A549 (cell line): ENCODE results near the gene ABCA2. TPM values are rescaled to one million over a fixed set of nuclear protein-coding genes. Genes with fewer than 3 reads are reported as not detected.

Experiments used
- ATOH8 ChIP-seq: fragments of 250-450 bp; sonication (Bioruptor Pico); IDR thresholded peaks from 2 replicates; pipeline ENCODE4 v1.5.0; 2020; ENCODE audit warnings: low read depth, mild to moderate bottlenecking, moderate library complexity
- CBX2 ChIP-seq: fragments of 200-600 bp; sonication (generic); IDR thresholded peaks from 2 replicates; pipeline ENCODE4 v1.6.1; 2016; ENCODE audit warnings: low read depth, mild to moderate bottlenecking, borderline replicate concordance
- CBX8 ChIP-seq: fragments of 200-600 bp; sonication (generic); IDR thresholded peaks from 2 replicates; pipeline ENCODE4 v1.6.1; 2016
- CHD2 ChIP-seq: fragments of 150-350 bp; IDR thresholded peaks from 2 replicates; pipeline ENCODE4 v1.6.1; 2014; ENCODE audit warnings: low read length; ENCODE audit not compliant: partially characterized antibody
- CTCF ChIP-seq: fragments of >200 bp; sonication (Bioruptor Twin); formaldehyde crosslinking; IDR thresholded peaks from 3 replicates; pipeline ENCODE4 v1.5.1; 2016
- EHF ChIP-seq: fragments of 250-450 bp; sonication (Bioruptor Pico); IDR thresholded peaks from 2 replicates; pipeline ENCODE4 v1.5.0; 2020; ENCODE audit warnings: mild to moderate bottlenecking
- ELK1 ChIP-seq: fragments of 150-350 bp; IDR thresholded peaks from 2 replicates; pipeline ENCODE4 v1.6.1; 2014; ENCODE audit warnings: low read depth, mild to moderate bottlenecking, low read length
- EP300 ChIP-seq, 2 experiments: fragments of >200 bp; sonication (Bioruptor Twin); formaldehyde crosslinking; IDR thresholded peaks; 2 replicates in 1 of 2; 3 replicates in 1 of 2; pipeline ENCODE4 v1.6.1; 2016 to 2017
- FOSL2 ChIP-seq, 2 experiments: fragments of 450-650 bp in 1 of 2; fragments of >200 bp in 1 of 2; sonication (Bioruptor Twin) in 1 of 2; formaldehyde crosslinking; IDR thresholded peaks; 2 replicates each; pipeline versions ENCODE4 v1.5.0 to v1.6.1; 2016 to 2020; ENCODE audit warnings: mild to moderate bottlenecking in 1 of 2, moderate library complexity in 1 of 2
- HES2 ChIP-seq: fragments of >200 bp; sonication (Bioruptor Twin); formaldehyde crosslinking; IDR thresholded peaks from 2 replicates; pipeline ENCODE4 v1.6.1; 2016
- HMGXB4 ChIP-seq: fragments of 250-450 bp; sonication (Bioruptor Pico); IDR thresholded peaks from 2 replicates; pipeline ENCODE4 v1.5.0; 2021; ENCODE audit warnings: mild to moderate bottlenecking, moderate library complexity, borderline replicate concordance
- HOXA7 ChIP-seq: fragments of 250-450 bp; sonication (Bioruptor Pico); IDR thresholded peaks from 2 replicates; pipeline ENCODE4 v1.5.0; 2020; ENCODE audit warnings: mild to moderate bottlenecking, moderate library complexity
- JUNB ChIP-seq: fragments of >200 bp; sonication (Bioruptor Twin); formaldehyde crosslinking; IDR thresholded peaks from 2 replicates; pipeline ENCODE4 v1.6.1; 2016
- KDM1A ChIP-seq: fragments of 200-600 bp; sonication (generic); IDR thresholded peaks from 2 replicates; pipeline ENCODE4 v1.6.1; 2016; ENCODE audit warnings: low read depth, mild to moderate bottlenecking
- KDM5A ChIP-seq: fragments of 200-600 bp; sonication (generic); IDR thresholded peaks from 2 replicates; pipeline ENCODE4 v1.6.1; 2016; ENCODE audit warnings: antibody characterized with exemption, mild to moderate bottlenecking
- MAX ChIP-seq: IDR thresholded peaks from 2 replicates; pipeline ENCODE4 v1.6.1; 2012
- MYC ChIP-seq: IDR thresholded peaks from 2 replicates; pipeline ENCODE4 v1.6.1; 2012; ENCODE audit warnings: mild to moderate bottlenecking, inconsistent platforms, low read length, improper control_type of control experiment, borderline replicate concordance
- NPAS2 ChIP-seq: fragments of 250-450 bp; sonication (Bioruptor Pico); IDR thresholded peaks from 2 replicates; pipeline ENCODE4 v1.8.0; 2022; ENCODE audit warnings: mild to moderate bottlenecking, moderate library complexity, borderline replicate concordance
- PHF8 ChIP-seq: fragments of 200-600 bp; sonication (generic); IDR thresholded peaks from 2 replicates; pipeline ENCODE4 v1.6.1; 2016; ENCODE audit warnings: low read depth, mild to moderate bottlenecking, antibody characterized with exemption, moderate library complexity, borderline replicate concordance
- POLR2A ChIP-seq: IDR thresholded peaks from 2 replicates; pipeline ENCODE4 v1.6.1; 2012; ENCODE audit warnings: mild to moderate bottlenecking, low read length
- POLR2AphosphoS2 ChIP-seq: conservative IDR thresholded peaks from 2 replicates; pipeline ENCODE4 v1.6.1; 2012; ENCODE audit warnings: low read length, improper control_type of control experiment, inconsistent platforms
- RARB ChIP-seq: fragments of 250-450 bp; sonication (Bioruptor Pico); IDR thresholded peaks from 2 replicates; pipeline ENCODE4 v1.8.0; 2021; ENCODE audit warnings: mild to moderate bottlenecking, moderate library complexity
- RCOR1 ChIP-seq: fragments of 150-350 bp; IDR thresholded peaks from 2 replicates; pipeline ENCODE4 v1.6.1; 2014; ENCODE audit warnings: antibody characterized with exemption, low read length, low read depth
- REST ChIP-seq: fragments of 200-600 bp; sonication (generic); IDR thresholded peaks from 2 replicates; pipeline ENCODE4 v1.6.1; 2016; ENCODE audit warnings: antibody characterized with exemption, mild to moderate bottlenecking, moderate library complexity
- SMC3 ChIP-seq: fragments of >200 bp; sonication (Bioruptor Twin); formaldehyde crosslinking; IDR thresholded peaks from 3 replicates; pipeline ENCODE4 v1.6.1; 2018; ENCODE audit warnings: inconsistent platforms
- USF2 ChIP-seq: fragments of 450-650 bp; IDR thresholded peaks from 2 replicates; pipeline ENCODE4 v1.6.1; 2014; ENCODE audit warnings: antibody characterized with exemption
- ZFP36 ChIP-seq: fragments of 450-650 bp; IDR thresholded peaks from 2 replicates; pipeline ENCODE4 v1.6.1; 2014; ENCODE audit warnings: borderline replicate concordance; ENCODE audit not compliant: partially characterized antibody
- ZNF302 ChIP-seq: fragments of 250-450 bp; sonication (Bioruptor Pico); IDR thresholded peaks from 2 replicates; pipeline ENCODE4 v1.9.0; 2021; ENCODE audit warnings: inconsistent platforms, mild to moderate bottlenecking, moderate library complexity
- polyA plus RNA-seq, 4 experiments: library from polyadenylated mRNA; depleted of rRNA in 3 of 4; stranded (reverse); fragments of >200 nt; fragmentation: RNase III in 1 of 4; extraction: RNeasy Plus Mini Kit Qiagen cat#74134 plus additional on column Dnase treatment in 1 of 4; gene quantifications; 2 replicates in 3 of 4; 3 replicates in 1 of 4; pipeline ENCODE4 v1.2.3, GENCODE V29; 2011 to 2017

Gene ABCA2
- polyA plus RNA-seq, 2 of the 4 experiments (the other 2 are of a cell fraction), result 8.3 to 24.7 TPM

GRCh38 chr9:136991993-136992818 lies 35.8 kb downstream of the ABCA2 start, which contains the start of gene PAXX (continued):
- TF ChIP-seq ATOH8 (no peak), CBX8 (no peak), POLR2A (peak; percentile 65), CHD2 (no peak), JUNB (no peak), RARB (CRISPR knock-in tag) (no peak), MAX (peak; percentile 89), SMC3 (no peak), RCOR1 (no peak), EHF (CRISPR knock-in tag) (no peak), PHF8 (peak; percentile 23; the same call in 1 of the 2 replicates), CTCF (no peak), FOSL2 (IDR thresholded peaks at IDR 0.05) (no peak), FOSL2 (CRISPR knock-in tag; IDR thresholded peaks at IDR 0.05) (no peak), NPAS2 (CRISPR knock-in tag) (no peak), HES2 (no peak), EP300 (IDR thresholded peaks at IDR 0.05) (no peak), ELK1 (no peak), ZFP36 (no peak), REST (no peak), CBX2 (no peak), USF2 (no peak), MYC (peak; percentile 49; the same call in 1 of the 2 replicates), KDM5A (no peak), HOXA7 (no peak), ZNF302 (no peak), KDM1A (no peak), POLR2AphosphoS2 (no peak), HMGXB4 (CRISPR knock-in tag) (no peak)
- TF ChIP-seq, all 56 proteins: peak for 8
